ENCODE results near the gene BORCS8.
"Not testable (repeated sequence)": the region's sequence is repeated elsewhere in the genome, so short reads cannot be mapped to it uniquely, and the experiment has no call there.

BORCS8 gene

DNA sequence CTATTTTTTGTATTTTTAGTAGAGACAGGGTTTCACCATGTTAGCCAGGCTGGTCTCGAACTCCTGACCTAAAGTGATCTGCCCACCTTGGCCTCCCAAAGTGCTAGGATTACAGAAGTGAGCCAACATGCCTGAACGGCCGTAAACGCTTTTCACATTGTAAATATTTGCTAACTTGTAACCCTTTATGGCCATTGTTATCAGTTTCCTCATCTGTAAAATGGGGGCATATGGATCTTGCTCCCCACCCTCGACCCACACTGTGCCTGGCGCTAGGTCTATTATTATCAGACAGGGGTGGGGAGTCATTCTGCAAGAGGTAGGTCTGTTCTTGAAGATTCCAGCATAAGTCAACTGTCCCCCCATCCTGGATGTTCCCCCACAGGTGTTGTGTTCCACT is 31.7 kb upstream of the BORCS8 start:
- no peak overlapping the region for H3K27ac ChIP-seq
- TF ChIP-seq, protein P1, sequence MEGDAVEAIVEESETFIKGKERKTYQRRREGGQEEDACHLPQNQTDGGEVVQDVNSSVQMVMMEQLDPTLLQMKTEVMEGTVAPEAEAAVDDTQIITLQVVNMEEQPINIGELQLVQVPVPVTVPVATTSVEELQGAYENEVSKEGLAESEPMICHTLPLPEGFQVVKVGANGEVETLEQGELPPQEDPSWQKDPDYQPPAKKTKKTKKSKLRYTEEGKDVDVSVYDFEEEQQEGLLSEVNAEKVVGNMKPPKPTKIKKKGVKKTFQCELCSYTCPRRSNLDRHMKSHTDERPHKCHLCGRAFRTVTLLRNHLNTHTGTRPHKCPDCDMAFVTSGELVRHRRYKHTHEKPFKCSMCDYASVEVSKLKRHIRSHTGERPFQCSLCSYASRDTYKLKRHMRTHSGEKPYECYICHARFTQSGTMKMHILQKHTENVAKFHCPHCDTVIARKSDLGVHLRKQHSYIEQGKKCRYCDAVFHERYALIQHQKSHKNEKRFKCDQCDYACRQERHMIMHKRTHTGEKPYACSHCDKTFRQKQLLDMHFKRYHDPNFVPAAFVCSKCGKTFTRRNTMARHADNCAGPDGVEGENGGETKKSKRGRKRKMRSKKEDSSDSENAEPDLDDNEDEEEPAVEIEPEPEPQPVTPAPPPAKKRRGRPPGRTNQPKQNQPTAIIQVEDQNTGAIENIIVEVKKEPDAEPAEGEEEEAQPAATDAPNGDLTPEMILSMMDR (conservative IDR thresholded peaks at IDR 0.05), result no peak
- no peak for TF ChIP-seq ZFX (IDR thresholded peaks at IDR 0.05)

DNA sequence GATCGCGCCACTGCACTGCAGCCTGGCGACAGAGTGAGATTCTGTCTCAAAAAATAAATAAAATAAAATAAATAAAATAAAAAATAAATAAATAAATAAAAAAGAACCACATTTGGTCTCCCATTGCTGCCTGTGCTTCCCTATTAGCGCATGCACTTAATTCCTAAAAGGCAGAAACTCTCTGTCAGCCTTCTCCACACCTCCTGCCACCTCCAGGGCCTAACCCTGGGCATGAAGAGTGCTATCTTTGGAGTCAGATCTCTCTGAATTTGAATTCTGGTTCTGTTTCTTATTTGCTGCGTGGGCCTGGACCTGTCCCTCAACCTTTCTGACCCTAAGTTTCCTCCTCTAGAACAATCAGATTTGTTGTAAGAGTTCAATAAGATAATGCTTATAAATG is 31.1 kb upstream of the BORCS8 start:
- no peak overlapping the region for H3K27ac ChIP-seq
- TF ChIP-seq, protein P1 (conservative IDR thresholded peaks at IDR 0.05), result no peak
- no peak for TF ChIP-seq ZFX (IDR thresholded peaks at IDR 0.05)

DNA sequence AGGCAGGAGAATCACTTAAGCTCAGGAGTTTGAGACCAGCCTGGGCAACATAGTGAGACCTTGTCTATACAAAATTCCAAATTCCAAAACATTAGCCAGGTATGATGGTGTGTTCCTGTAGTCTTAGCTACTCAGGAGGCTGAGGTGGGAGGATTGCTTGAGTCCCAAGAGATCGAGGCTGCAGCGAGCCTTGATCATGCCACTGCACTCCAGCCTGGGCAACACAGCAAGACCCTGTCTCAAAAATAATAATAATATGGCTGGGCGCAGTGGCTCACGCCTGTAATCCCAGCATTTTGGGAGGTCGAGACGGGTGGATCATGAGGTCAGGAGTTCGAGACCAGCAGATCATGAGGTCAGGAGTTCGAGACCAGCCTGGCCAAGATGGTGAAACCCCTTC is 29.0 kb upstream of the BORCS8 start:
- not testable (repeated sequence) for H3K27ac ChIP-seq

DNA sequence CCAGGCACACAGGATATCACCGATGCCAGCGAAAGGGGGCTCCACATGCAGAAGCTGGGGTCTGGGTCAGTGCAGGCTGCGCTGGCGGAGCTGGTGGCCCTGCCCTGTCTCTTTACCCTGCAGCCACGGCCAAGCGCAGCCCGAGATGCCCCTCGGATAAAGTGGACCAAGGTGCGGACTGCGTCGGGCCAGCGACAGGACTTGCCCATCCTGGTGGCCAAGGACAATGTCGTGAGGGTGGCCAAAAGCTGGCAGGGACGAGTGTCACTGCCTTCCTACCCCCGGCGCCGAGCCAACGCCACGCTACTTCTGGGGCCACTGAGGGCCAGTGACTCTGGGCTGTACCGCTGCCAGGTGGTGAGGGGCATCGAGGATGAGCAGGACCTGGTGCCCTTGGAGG is 27.0 kb upstream of the BORCS8 start:
- TF ChIP-seq, protein P1 (conservative IDR thresholded peaks at IDR 0.05), result no peak
- no peak for TF ChIP-seq ZFX (IDR thresholded peaks at IDR 0.05)
- no peak overlapping the region for H3K27ac ChIP-seq

DNA sequence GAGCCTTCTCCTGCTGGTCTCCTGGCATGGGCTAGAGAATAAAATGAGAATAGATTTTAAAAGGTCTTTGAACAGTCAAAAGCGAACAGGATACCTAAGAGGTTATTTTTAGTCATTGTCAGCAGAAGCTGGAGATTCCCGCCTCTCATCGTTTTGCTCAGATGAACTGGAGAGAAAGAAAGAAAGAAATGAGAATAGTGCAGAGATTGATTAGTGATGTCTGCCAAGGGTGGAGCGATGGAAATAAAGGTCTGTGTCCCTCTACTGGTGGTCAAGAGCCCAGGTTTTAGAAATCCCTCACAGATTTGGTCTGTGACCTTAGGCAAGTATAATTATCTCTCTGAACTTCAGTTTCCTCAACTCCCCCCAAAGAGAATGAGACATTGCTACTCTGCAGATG is 25.1 kb upstream of the BORCS8 start:
- H3K27ac ChIP-seq, result no peak overlapping the region
- TF ChIP-seq, protein P1 (conservative IDR thresholded peaks at IDR 0.05), result no peak; the same call in 1 of the 2 replicates
- TF ChIP-seq ZFX (IDR thresholded peaks at IDR 0.05), result no peak

DNA sequence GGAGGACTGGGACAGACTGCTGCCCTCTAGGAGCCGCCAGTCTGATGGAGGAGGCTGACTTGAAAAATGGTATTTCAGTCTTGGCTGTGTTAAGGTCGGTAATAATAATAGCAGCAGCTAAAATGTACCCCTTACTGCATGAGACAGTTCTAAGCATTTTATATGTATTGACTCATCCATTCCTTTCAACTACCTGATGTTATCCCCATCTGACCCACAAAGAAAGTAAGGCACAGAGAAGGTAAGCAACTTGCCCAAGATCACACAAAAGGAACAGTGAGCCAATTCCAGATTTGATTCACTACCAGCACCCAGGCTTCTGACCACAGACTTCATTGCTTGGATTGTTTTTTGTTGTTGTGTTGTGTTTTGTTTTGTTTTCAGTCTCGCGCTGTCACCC is 23.8 kb upstream of the BORCS8 start:
- TF ChIP-seq ZFX (IDR thresholded peaks at IDR 0.05), result no peak
- TF ChIP-seq, protein P1 (conservative IDR thresholded peaks at IDR 0.05), result no peak
- H3K27ac ChIP-seq, result no peak overlapping the region

DNA sequence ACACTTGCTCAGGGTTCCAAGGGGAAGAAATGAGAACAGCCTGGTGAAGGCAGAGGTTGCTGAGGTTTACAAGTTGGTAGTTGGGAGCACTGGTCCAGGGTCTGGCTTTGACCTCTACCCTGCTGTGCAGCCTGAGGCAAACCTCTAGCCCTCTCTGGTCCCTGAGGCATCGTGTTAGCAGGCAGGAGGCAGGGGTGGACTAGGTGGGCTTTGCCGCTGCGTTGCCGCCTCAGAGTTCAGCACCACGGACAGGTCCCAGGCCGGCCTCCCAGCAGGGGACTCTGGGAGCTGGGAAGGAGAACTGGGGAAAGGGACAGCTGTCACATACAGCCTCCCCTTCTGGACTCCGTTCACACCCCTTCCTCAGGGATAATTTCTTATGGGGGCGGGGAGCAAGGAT is 22.9 kb upstream of the BORCS8 start:
- TF ChIP-seq, protein P1 (conservative IDR thresholded peaks at IDR 0.05), result no peak
- TF ChIP-seq ZFX (IDR thresholded peaks at IDR 0.05), result no peak

DNA sequence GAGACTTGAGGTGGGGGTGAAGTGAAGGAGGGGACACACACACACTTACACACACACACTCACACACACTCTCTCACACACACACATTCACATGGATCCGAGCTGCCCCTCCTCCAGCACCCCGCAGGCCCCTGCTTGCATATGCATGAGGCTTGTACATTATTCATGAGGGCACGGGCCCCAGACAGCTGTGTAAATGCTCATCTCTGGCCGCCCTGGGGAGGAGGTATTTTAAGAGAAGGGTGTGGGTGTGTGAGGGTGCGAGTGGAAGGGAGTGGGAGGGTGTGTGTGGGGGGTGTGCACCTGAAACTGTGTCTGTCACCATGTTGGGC is 22.2 kb upstream of the BORCS8 start:
- TF ChIP-seq, protein P1 (conservative IDR thresholded peaks at IDR 0.05), result no peak
- no peak for TF ChIP-seq ZFX (IDR thresholded peaks at IDR 0.05)
- H3K27ac ChIP-seq, result no peak overlapping the region

More for the DNA sequence above, 22.9 kb upstream of the BORCS8 start:
- no peak overlapping the region for H3K27ac ChIP-seq

All from C4-2B (cell line).